K562 treated with DMSO at 1 percent for 4 hours (cell line): ENCODE results near the gene RAPGEF2. TPM values are rescaled to one million over a fixed set of nuclear protein-coding genes. Genes with fewer than 3 reads are reported as not detected.

ENCODE experiments used
- total RNA-seq: library from RNA; unstranded; fragments of 300-600 nt; gene quantifications from 2 replicates; pipeline ENCODE4 v1.2.3, GENCODE V29; 2022; ENCODE audit not compliant: insufficient read depth

Gene RAPGEF2
- total RNA-seq, result 19.8 and 36.7 TPM in 2 replicates

GRCh38 chr4:159102622-159103383 is at the start of gene RAPGEF2:
RAPGEF2 (plus strand) TSS chr4:159103079; CDS start chr4:159104163, 1,084 bp downstream.

